ENCODE results near the gene UMODL1.

DNA sequence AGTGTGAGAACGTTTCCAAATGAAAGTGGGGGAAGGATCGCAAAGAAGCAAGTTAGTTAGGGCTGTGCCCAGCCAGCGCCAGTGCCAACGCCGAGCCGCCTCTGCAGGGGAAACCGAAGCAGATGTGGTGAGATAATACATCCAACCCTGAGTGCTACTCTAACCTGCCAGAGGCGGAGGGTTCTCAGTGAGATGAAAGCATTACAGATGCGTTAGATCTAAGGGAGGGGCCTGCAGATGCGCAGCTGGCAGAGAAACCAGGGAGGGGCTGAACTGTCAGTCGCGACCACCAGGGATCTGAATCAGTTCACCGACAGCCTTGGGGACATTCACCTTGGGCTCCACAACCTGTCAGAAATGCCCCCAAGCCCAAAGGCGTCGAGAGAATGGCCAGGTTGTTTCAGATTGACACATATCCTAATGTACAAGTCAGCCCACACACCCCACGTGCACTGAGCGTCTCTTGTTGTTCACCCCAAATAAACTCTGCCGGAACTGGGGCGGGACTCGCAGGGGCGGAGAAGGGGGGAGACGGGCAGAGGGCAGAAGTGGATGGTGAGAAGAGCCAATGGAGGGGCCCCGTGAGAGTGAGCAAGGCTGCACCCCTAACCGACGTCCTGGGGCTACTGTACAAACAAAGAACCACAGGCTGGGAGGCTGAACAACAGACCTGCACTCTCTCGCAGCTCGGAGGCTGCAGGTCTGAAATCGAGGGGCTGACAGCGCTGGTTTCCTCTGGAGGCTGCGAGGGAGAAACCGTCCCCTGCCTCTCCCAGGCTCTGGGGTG lies 8.7 kb upstream of the UMODL1 start:
- TF ChIP-seq, protein P1, sequence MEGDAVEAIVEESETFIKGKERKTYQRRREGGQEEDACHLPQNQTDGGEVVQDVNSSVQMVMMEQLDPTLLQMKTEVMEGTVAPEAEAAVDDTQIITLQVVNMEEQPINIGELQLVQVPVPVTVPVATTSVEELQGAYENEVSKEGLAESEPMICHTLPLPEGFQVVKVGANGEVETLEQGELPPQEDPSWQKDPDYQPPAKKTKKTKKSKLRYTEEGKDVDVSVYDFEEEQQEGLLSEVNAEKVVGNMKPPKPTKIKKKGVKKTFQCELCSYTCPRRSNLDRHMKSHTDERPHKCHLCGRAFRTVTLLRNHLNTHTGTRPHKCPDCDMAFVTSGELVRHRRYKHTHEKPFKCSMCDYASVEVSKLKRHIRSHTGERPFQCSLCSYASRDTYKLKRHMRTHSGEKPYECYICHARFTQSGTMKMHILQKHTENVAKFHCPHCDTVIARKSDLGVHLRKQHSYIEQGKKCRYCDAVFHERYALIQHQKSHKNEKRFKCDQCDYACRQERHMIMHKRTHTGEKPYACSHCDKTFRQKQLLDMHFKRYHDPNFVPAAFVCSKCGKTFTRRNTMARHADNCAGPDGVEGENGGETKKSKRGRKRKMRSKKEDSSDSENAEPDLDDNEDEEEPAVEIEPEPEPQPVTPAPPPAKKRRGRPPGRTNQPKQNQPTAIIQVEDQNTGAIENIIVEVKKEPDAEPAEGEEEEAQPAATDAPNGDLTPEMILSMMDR (tag by site-specific recombination; IDR thresholded peaks at IDR 0.05) = no peak
- TF ChIP-seq IKZF3 (tag by site-specific recombination; IDR thresholded peaks at IDR 0.05) (no peak), HOXA7 (CRISPR knock-in tag; IDR thresholded peaks at IDR 0.05; ENCODE audit: borderline replicate concordance) (no peak), KLF8 (tag by site-specific recombination; IDR thresholded peaks at IDR 0.05) (no peak)

Data from HEK293 (cell line).